DMS79 treated with DMSO at 0.1 percent for 48 hours (cell line): Measurements from ENCODE around the gene TUBB4A.
A peak's percentile ranks its signal among the peaks of the same experiment; 100 is the strongest.

Experiments used
- DNase-seq: peaks from one replicate; lab custom pipeline; 2025; lab: John Stamatoyannopoulos, UW

Gene TUBB4A

DNA sequence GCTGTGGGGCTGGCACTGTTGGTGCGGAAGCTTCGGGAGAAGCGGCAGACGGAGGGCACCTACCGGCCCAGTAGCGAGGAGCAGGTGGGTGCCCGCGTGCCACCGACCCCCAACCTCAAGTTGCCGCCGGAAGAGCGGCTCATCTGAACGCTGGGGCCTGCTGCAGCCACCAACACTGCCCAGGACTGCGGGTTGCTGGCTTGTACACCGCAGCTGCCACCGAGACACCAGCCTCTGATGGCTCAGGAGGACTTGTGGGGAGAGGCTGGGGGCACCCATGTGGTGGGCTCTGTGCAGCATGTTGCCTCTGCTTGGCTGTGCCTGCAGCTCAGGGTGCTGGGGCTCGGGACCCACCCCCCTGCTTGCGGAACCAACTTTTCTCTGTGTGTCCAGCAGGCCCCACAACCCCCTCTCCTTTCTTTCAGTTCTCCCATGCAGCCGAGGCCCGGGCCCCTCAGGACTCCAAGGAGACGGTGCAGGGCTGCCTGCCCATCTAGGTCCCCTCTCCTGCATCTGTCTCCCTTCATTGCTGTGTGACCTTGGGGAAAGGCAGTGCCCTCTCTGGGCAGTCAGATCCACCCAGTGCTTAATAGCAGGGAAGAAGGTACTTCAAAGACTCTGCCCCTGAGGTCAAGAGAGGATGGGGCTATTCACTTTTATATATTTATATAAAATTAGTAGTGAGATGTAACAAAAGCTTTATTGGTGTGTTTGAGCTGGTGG, 35.4 kb downstream of the TUBB4A start:
- no peak for DNase-seq

DNA sequence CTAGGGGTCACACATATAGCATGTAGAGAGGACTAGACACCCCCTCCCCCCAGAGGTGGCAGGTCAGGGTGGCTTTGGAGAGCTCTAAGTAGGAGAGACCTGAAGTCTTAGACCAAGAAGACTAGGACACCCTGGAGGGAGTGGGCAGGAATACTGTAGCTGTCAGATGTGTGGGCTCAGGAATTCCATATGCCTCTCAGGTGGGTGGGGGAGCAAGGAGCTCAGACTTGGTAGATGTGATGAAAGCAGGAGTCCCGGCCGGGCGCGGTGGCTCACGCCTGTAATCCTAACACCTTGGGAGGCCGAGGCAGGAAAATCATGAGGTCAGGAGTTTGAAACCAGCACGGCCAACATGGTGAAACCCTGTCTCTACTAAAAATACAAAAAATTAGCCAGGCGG, 36.4 kb downstream of the TUBB4A start:
- DNase-seq = no peak

DNA sequence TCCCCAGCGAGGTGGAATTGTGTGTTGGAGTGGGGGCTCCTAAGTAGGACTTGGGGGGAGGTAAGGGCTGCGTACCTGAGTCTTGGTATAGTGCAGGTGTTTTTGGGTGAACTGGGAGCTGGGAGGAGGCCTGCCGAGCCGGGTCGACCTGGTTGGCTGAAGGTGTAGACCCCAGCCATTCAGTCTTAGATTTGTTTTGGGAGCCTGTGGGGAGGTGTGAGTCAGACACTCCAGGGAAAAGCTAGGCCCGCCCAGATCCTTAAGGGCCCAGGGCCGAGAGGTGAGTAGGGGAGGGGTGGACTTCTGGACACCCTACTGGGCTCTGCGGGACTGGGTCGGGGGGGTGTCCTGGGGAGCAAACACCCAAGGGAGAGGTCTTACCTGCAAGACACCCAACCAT, 37.1 kb downstream of the TUBB4A start:
- DNase-seq = no peak

DNA sequence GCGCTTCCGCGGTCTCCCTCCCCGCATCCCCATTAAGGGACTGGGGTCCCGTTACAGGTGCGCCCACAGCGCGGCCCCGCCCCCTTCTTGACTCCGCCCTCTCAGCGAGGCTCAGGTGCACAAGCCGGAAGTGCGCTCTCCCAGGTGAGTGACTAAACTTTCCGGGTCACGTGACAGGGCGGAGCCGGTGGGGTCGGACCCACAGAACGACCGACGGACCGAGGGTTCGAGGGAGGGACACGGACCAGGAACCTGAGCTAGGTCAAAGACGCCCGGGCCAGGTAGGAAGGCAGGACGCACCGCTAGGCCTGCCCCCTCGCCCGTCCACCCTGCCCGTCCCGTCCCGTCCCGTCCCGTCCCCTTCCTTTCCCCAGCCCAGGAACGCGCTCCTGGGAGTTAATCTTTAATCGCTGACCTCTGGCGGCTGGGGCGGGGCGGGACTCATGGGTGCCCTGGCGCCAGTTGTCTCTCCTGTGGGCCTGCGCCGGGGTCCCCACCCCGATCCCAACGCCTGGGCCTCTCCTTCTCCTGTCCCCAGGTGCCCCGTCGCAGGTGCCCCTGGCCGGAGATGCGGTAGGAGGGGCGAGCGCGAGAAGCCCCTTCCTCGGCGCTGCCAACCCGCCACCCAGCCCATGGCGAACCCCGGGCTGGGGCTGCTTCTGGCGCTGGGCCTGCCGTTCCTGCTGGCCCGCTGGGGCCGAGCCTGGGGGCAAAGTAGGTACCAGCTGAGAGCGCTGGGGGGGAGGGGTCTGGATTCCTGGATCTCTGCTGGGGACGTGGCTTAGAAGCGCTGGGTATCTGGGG, 37.8 kb downstream of the TUBB4A start, which contains the start of gene CRB3:
TSS of gene CRB3 (plus strand) at position 202 of the 804 bp plus-strand sequence. CDS start at position 633, 431 bp downstream.
- DNase-seq = peak; percentile 88

DNA sequence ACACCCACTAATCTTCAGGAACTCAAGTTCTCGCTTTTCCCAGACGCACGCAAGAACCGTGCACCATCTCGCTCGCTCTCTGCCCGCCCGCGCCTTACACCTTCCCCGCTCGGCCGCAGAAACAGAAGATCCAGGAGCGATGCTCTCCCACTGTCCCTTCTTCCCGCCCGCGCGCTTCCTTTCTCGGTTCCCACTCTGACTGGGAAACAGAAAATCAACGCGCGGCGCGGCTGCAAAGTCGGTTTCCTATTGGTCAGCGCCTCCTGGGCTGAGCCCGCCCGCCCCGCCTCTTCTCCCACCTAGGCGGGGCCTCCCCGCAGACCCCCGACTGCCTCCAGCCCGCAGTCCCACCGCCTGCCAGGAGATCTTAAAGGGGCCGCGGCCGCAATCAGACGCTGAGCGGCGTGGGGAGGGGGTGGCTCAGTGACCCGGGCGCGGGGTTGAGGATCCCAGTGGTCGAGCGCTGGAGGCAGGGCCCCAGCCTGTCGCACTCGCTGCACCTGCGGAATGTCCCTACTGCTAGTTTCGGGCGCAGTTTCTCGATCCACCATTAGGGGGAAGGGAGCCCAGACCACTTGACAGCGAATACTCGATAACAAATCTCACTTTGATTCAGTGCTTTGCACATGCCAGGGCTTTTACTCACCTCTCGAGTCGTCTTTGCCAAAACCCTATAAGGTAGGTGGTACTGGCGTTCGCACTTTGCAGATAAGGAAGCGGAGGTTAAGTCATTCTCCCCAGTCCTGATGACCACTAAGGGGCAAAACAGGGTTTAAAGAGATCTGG, 41.8 kb downstream of the TUBB4A start:
- DNase-seq = peak; percentile 96

DNA sequence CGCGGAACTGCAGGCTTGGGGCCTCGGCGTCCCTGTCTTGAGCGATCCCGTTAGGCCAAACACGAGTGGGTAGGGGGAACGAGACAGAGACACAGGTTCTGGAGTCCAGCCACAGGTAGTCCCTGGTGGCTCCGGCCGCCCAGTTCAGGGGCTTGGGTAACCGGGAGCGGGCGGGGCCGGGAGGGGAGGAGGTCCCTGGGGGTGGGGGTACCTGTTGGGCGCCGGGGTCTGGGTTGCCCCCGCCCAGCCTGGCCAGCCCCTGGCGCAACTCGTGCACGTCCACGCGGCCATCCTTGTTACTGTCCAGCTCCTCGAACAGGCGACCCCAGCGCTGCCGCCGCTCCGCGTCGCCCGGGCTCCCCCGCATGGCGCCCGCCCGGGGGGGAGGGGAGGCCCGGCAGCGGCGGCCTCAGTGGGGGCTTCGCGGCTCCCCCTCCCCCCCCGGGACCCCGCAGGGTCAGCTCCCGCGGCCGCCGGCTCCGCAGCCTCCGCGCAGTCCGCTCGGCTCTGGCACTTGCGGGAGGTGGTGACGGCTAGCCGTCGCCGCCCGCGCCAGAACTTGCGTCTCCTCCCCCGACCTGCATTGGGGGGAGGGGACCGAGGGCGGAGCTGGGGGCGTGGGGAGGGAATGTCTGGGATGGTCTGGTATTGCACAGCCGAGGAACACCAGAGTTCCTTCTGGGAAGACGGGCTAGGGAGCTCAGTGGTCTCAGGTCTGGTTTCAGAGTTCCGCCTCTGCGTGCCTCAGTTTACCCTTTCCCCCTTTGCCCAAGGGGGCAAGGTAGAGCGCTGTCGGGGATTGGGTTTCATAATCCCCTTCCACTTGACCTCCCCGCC, 42.6 kb downstream of the TUBB4A start, which contains the start of gene SLC25A23:
TSS of gene SLC25A23 (minus strand) at position 531 of the 837 bp plus-strand sequence. CDS start at position 367, 164 bp downstream.
- DNase-seq = peak; percentile 58

DNA sequence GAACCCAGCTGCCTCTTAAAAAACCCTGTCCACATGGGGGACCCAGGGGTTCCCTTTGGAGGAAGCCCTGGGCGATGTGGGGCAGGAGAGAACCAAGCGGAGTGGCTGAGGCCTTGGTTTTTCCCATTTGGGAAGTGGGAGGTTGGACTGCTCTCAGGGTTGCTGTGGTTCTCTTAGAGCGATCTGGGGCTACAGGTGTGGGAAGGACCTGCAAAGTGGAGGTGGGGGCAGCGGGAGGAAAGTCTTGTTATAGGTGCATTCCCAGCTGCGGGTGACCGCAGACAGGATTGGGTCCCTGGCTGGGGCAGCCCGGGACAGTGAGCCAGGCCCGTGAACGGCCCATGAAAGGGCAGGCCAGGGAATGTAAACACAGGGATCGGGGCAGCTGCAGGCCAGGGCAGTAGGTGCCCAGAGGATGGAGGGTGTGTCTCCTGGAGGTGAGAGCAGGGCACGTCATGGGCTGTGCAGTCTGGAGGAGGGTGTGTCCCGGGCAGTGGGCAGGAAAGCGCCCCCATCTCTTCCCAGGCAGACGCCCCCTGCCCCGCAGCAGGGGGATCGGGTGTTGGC, 43.3 kb downstream of the TUBB4A start:
- DNase-seq = no peak

DNA sequence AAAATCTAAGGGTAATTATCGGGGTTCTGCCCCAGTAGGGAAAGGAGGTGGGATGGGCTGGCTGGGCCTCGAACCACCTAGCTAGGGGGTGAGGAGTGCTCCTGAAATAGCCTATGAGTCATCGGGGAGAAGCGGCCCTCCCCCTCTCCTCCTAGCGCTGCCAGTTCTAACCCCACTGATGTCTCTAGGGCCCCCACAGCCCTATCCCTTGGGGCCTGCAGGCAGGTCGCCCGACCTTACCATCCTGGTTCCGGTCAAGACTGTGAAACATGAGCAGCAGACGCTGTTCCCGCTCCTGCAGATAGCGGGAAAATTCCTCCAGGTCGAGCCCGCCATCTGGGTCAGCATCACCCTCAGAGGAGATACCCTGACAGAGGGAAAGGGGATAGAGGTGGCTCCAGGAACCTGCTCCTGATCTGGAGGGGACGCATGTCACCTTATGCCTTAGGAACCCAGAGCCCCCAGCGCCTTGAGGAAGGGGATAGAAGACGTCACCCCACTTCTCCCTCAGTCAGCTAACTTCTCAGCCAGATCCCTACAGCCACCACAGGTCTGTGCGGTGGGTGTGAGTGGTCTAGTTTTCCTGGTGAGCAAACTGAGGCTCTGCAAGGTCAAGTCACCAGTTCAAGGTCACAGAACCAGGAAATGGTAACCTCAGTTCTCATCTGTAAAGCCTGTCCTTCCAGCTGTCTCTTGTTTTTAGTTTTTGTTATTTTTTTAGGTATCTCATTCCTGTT, 44.0 kb downstream of the TUBB4A start:
- DNase-seq = no peak

DNA sequence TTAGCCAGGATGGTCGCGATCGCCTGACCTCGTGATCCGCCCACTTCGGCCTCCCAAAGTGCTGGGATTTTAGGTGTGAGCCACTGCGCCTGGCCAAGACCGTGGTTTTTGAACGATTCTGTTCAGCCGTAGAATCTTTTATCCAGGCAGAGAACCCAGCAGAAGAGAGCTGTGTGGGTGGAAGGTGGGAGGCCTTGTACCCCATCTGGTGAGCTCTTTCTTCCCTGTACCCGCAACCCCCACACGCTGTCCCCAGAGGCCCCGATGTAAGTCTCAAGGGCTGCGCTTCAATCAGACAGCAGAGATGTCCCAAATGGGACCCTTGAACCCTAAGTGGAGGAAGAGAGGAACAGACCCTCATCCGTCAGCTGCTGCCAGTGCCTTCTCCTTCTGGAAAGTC, 46.2 kb downstream of the TUBB4A start:
- no peak for DNase-seq

DNA sequence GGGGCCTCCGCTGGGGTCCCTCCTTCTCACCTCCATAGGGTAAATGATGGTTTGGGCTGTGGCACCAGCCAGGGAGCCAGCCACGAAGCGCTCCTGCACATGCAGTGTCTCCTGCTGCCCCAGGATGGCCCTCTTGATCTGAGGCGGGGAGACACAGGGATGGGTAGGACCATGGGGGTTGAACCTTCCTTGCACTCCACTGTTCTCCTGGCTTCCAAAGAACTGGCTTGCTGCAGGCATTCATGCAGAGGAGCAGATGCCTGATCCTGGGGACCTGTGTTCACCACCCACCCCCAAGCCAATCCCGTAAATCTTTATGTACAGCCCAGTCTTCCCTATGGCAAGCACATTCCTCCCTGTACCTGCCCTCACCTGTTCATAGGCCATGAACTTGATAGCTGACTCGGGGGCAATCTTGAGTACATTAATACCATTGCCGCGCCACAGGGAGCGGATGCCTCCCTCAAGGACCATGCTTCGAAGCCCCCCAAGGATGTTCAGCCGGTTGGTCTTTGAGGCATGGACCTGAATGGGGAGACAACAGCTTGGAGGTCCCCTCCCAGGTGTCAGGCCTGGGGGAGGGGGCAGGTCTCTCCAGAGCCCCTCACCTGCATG, 48.1 kb downstream of the TUBB4A start:
- DNase-seq = no peak

DNA sequence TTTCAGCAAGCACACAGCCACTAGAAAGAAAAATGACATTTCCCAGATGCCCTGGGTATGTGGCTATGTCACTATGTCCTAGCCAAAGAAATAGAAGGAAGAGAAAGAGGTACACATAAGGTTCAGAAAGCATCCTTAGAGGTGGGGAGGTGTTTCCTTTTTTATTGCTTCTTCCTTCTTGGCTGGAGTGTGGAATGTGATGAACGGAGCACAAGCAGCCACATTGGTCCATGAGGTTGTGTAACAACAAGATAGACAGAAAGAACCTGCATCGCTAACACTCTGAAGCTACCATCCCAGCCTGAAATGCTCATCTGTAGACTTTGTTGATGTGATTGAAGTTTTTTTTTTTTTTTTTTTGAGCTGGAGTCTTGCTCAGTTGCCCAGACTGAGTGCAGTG, 49.2 kb downstream of the TUBB4A start:
- DNase-seq = no peak

DNA sequence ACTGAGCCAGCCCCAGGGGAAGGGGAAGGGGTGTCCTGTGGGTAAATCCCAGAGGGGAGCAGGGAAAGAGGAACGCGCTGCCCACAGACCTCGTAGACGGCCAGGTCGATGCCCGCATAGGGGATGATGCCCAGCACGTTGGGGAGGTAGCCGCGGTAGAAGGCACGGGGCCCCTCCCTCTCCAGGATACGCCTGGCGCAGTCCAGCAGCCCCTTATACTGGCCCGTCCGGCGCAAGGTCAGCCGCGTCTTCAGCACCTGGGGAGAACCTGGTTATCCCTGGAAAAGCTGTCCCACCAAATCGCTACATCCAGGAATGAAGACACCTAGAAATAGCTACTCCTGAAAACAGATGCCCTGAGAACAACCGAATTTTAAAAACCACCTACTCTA, 49.9 kb downstream of the TUBB4A start:
- DNase-seq = no peak

DNA sequence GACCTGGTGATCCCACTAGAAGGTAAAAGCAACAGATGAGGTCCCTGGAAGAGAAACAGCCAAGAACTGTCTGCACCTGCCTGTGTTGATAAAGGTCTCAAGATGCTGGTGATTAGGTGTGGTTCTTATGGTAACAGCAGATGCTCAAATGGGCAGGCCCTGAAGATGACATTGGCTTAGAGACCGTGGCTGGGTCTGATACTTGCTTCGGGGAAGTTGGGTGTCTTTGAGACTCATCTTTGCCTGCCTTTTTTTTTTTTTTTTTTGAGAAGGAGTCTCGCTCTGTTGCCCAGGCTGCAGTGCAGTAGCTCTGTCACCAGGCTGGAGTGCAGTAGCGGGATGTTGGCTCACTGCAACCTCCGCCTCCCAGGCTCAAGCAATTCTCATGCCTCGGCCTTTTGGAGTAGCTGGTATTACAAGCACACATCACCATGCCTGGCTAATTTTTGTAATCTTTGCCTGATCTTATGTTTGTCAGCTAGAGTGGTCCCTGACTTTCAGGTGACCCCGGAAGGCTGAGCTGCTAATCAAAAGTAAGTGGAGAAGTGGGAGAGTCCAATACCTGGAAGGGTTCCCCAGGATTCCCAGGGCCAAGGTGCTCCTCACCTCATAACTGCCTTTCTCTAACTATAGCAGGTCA, 50.4 kb downstream of the TUBB4A start:
- DNase-seq = no peak

DNA sequence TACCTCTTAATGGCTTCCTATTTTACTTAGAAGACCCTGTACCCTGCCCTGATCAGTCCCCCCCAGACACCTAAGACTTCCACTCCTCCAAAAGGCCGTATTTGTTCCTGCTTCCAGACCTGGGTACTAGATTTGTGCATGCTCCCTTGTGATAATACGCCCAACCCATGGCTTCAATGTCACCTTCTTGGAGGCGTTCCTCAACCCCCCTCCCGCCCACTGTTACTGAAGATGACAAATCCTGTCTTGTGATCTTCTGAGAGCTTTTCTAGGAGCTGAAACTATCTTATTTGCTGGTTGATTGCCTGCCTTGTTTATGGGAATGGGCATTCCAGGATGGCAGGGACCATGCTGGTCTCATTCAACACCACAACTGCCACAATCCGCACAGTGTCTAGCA, 51.9 kb downstream of the TUBB4A start:
- DNase-seq = no peak

DNA sequence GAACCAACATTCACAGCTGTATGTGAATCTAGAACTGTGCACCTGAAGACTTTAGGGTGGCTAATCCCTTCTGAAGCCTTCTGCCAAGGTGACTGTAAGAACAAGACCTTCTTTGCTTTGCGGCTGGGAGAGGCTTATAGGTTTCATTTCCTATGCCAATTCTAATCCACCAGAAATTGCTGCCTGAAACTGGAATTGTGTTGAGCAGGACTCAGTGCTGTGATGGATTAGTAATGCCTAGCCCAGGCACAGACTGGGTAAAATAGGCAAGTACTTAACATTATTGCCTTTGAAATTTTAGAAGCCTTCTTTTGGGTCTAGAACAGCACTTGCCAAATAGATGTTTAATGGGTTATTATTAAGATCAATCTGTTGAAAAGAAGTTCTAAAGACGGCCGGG, 54.1 kb downstream of the TUBB4A start:
- DNase-seq = no peak

DNA sequence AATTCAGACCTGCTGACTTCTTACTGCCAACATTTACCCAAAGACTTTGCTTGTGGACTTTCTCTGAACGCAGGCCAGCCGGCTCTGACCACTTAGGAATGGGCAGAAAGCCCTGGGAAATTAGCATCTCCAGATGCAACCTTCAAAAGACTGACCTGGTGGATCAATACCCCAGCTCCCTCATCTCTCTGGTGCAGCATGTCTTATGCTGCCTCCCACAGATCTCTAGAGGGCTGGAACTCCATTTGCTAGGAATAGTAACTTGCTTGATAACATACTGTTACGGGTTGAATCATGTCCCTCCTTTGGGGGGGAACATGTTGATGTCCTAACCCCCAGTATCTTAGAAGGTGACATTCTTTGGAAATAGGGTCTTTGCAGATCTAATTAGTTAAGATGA, 55.7 kb downstream of the TUBB4A start:
- no peak for DNase-seq
